Heart left ventricle (tissue), 16 donors: ENCODE data around the gene TFEB. TPM values are rescaled to one million over a fixed set of nuclear protein-coding genes. Genes with fewer than 3 reads are reported as not detected.

ENCODE experiments used
- ATAC-seq, 4 donors: fragments of 200-7000 bp; cut with Tn5 transposase; one replicate each; pipeline ENCODE4 v1.9.1; 2020 to 2022; ENCODE audit warnings: moderate library complexity in 4 of 4, mild to moderate bottlenecking in 3 of 4, moderate number of reproducible peaks in 1 of 4
- DNase-seq, 5 donors: peaks; one replicate each; pipeline ENCODE4 v3.0.0-alpha.2; 2020
- H3K27ac ChIP-seq, 12 donors: fragments of 200-600 bp; sonication (generic) in 4 of 12; one replicate each; pipeline versions ENCODE4 v1.5.0 to v1.8.0; 2016 to 2022; ENCODE audit warnings: mild to moderate bottlenecking in 2 of 12
- H3K27me3 ChIP-seq, 9 donors: fragments of 200-600 bp; sonication (generic) in 2 of 9; one replicate each; pipeline versions ENCODE4 v1.5.1 to v1.8.0; 2016 to 2022; ENCODE audit warnings: mild to moderate bottlenecking in 3 of 9
- H3K36me3 ChIP-seq, 9 donors: fragments of 200-600 bp; sonication (generic) in 2 of 9; one replicate each; pipeline versions ENCODE4 v1.5.0 to v1.8.0; 2018 to 2022; ENCODE audit warnings: mild to moderate bottlenecking in 2 of 9
- H3K4me1 ChIP-seq, 12 donors: fragments of 200-600 bp; sonication (generic) in 4 of 12; one replicate each; pipeline versions ENCODE4 v1.5.0 to v1.8.0; 2016 to 2022; ENCODE audit warnings: mild to moderate bottlenecking in 3 of 12
- H3K4me3 ChIP-seq, 12 donors: fragments of 200-600 bp; sonication (generic) in 4 of 12; one replicate each; pipeline versions ENCODE4 v1.5.0 to v1.8.0; 2017 to 2022; ENCODE audit warnings: mild to moderate bottlenecking in 9 of 12, moderate library complexity in 4 of 12
- H3K9me3 ChIP-seq, 12 donors: fragments of 200-600 bp; sonication (generic) in 4 of 12; one replicate each; pipeline versions ENCODE4 v1.5.0 to v1.8.0; 2016 to 2022; ENCODE audit warnings: mild to moderate bottlenecking in 1 of 12
- CTCF ChIP-seq, 12 donors: fragments of 200-600 bp; sonication (generic) in 4 of 12; IDR thresholded peaks; one replicate each; pipeline versions ENCODE4 v1.5.0 to v1.8.0; 2018 to 2022; ENCODE audit warnings: antibody characterized with exemption in 12 of 12, mild to moderate bottlenecking in 5 of 12
- POLR2A ChIP-seq, 2 donors: fragments of 450-650 bp; IDR thresholded peaks; one replicate each; pipeline ENCODE4 v1.6.1; 2017; ENCODE audit warnings: antibody characterized with exemption in 2 of 2, mild to moderate bottlenecking in 2 of 2, moderate library complexity in 2 of 2
- WGBS, 4 donors: extraction: QIAGEN DNeasy Blood & Tissue Kit in 2 of 4; methylation state at CpG; one replicate each; pipeline versions ENCODE4 v1.1.5 to v1.1.7; 2013 to 2018; 5-methylcytosine and 5-hydroxymethylcytosine counted together
- intact Hi-C, 10 donors: fragments of 100-400 bp; cut with DNase I; formaldehyde crosslinking; loops; one replicate each; pipeline versions ENCODE4 v1.11.1 to v1.14.2; 2022
- polyA plus RNA-seq, 2 donors: library from polyadenylated mRNA; stranded (reverse); fragments of 200-250 nt; gene quantifications; one replicate each; pipeline ENCODE4 v1.2.3, GENCODE V29; 2013
- total RNA-seq, 9 donors: library from RNA; depleted of rRNA in 2 of 9; stranded (reverse); fragments of >200 nt in 2 of 9; fragmentation: NEBNext Ultra II Directional in 3 of 9; extraction: Animal tissue kit (Norgen Biotek cat#: 25700) in 3 of 9; gene quantifications; one replicate each; pipeline versions ENCODE4 v1.1.0 to v1.2.4, GENCODE V29; 2016 to 2023
- donor health status: ischemic (EF 13 %, LVEDD 7.1; RV severe dilation, severe dysfunction).
- donor health status: healthy with polysubstance abuse.
- donor health status: DM: no; HTN: yes; CAD: no.
- donor health status: DM: no; HTN: no; CAD: no.
- donor health status: ischemic (EF 25% LVEDD 6.9; RV normal size, moderate dysfunction).
- donor health status: ischemic (EF 25% LVEDD 5.7; RV mildly dilated, moderate dysfunction).
- donor health status: healthy.
- donor health status: DM: yes; HTN: yes; CAD: no.
- donor health status: ischemic (EF 35%, LVEDD 5.7; RV mildly dilated, moderate dysfunction).
- donor health status: nonischemic (EF 11% LVEDD 7.7; RV severe dilation, severe dysfunction).
- donor health status: DM: yes; HTN: yes; CAD: no.
- donor health status: PGD.
- donor health status: ischemic (EF 29% LVEDD 5.4; RV normal size, mild dysfunction).
- donor health status: nonischemic (EF 23%, LVEDD 6.1; RV moderate dilation, normal function).

TFEB gene
- total and polyA plus RNA-seq, 11 donors = 26.2 to 47.2 (median 40.4) TPM

- ATAC-seq (peak in 3 of 4 donors; percentile 18 to 26 (median 22)), DNase-seq (peak in 2 of 5 donors; percentile 33 to 57)
- intact Hi-C loops = loop anchor here in 8 of 10 donors (1.0 to 10.0 kb wide), 5 partner anchors 28 to 78 kb away; partner anchors contain the start of genes TFEB (in 8 of the 8), FRS3 (in 1 of the 8), PRICKLE4 (in 1 of the 8) and TOMM6 (in 1 of the 8)
- Histone ChIP-seq H3K9me3 (no peaks in the 10 kb centered on the region), H3K4me3 (peak overlapping the region in 1 of 12 donors; percentile 10), H3K4me1 (peaks cover 13 to 89% (median 62%) of the 10 kb centered on the region in 12 donors), H3K27ac (peak overlapping the region in 11 of 12 donors; percentile 71 to 92 (median 84)), H3K27me3 (no peaks in the 10 kb centered on the region), H3K36me3 (peaks cover 0 to 9% (median 0%) of the 10 kb centered on the region in 9 donors)
- WGBS, 4 donors = 64 to 66% (median 64%) methylated on average over 9 of the region's 9 CpGs
- TF ChIP-seq POLR2A (IDR thresholded peaks at IDR 0.05) (no peak), CTCF (IDR thresholded peaks at IDR 0.05) (no peak)
These were observed 28.4 kb downstream of the TFEB start for GRCh38 chr6:41706876-41707564.

- intact Hi-C loops = loop anchor here in 8 of 10 donors (1.0 to 10.0 kb wide), 5 partner anchors 29 to 79 kb away; partner anchors contain the start of genes TFEB (in 8 of the 8), FRS3 (in 1 of the 8), PRICKLE4 (in 1 of the 8) and TOMM6 (in 1 of the 8)
- no peaks in the 10 kb centered on the region for H3K9me3 ChIP-seq
- peak overlapping the region in 2 of 12 donors; percentile 23 to 44 for H3K4me3 ChIP-seq
- no peaks in the 10 kb centered on the region for H3K27me3 ChIP-seq
- ATAC-seq = peak; percentile 89 to 91 (median 90)
- peak; percentile 86 to 92 (median 87) for DNase-seq
- H3K4me1 ChIP-seq = peaks cover 10 to 89% (median 61%) of the 10 kb centered on the region in 12 donors
- TF ChIP-seq POLR2A (IDR thresholded peaks at IDR 0.05) (peak in 1 of 2 donors; percentile 10), CTCF (IDR thresholded peaks at IDR 0.05) (peak; percentile 54 to 84 (median 72))
- 36 to 53% (median 47%) methylated on average over 8 to 15 of the region's 15 CpGs for WGBS, 4 donors
- H3K27ac ChIP-seq = peak overlapping the region; percentile 64 to 92 (median 82)
- peaks cover 0 to 9% (median 0%) of the 10 kb centered on the region in 9 donors for H3K36me3 ChIP-seq
These were observed 29.2 kb downstream of the TFEB start for GRCh38 chr6:41705996-41706835.

GRCh38 chr6:41705311-41705995, 30.0 kb downstream of the TFEB start:
- TF ChIP-seq CTCF (IDR thresholded peaks at IDR 0.05) (no peak), POLR2A (IDR thresholded peaks at IDR 0.05) (no peak)
- H3K4me3 ChIP-seq = peak overlapping the region in 7 of 12 donors; percentile 17 to 46 (median 28)
- H3K4me1 ChIP-seq = peaks cover 10 to 90% (median 66%) of the 10 kb centered on the region in 12 donors
- WGBS, 4 donors = 51 to 68% (median 54%) methylated on average over 5 to 12 of the region's 12 CpGs
- intact Hi-C loops = loop anchor here in 3 of 10 donors (5.0 to 10.0 kb wide), 3 partner anchors 62 to 79 kb away; partner anchors contain the start of genes FRS3 (in 1 of the 3), PRICKLE4 (in 1 of the 3) and TOMM6 (in 1 of the 3)
- H3K27me3 ChIP-seq = no peaks in the 10 kb centered on the region
- H3K36me3 ChIP-seq = peaks cover 0 to 7% (median 0%) of the 10 kb centered on the region in 9 donors
- DNase-seq = peak in 1 of 5 donors; percentile 91
- H3K9me3 ChIP-seq = no peaks in the 10 kb centered on the region
- ATAC-seq = peak in 3 of 4 donors; percentile 88 to 91 (median 89)
- peak overlapping the region; percentile 64 to 92 (median 82) for H3K27ac ChIP-seq
